Heart right ventricle (tissue), 16 donors: ENCODE results near the gene MBTPS1. TPM values are rescaled to one million over a fixed set of nuclear protein-coding genes. Genes with fewer than 3 reads are reported as not detected.
A peak's percentile ranks its signal among the peaks of the same experiment; 100 is the strongest.

Experiments used
- ATAC-seq, 8 donors: fragments of 200-7000 bp; cut with Tn5 transposase; one replicate each; pipeline ENCODE4 v1.9.1; 2020; ENCODE audit warnings: mild to moderate bottlenecking in 8 of 8, moderate library complexity in 8 of 8, moderate number of reproducible peaks in 1 of 8
- DNase-seq, 2 donors: peaks; one replicate each; pipeline ENCODE4 v3.0.0-alpha.2; 2020
- H3K27ac ChIP-seq, 10 donors: fragments of 200-600 bp; sonication (generic) in 2 of 10; one replicate each; pipeline versions ENCODE4 v1.5.0 to v1.8.0; 2020 to 2022; ENCODE audit warnings: mild to moderate bottlenecking in 3 of 10
- H3K27me3 ChIP-seq, 7 donors: fragments of 200-600 bp; one replicate each; pipeline ENCODE4 v1.8.0; 2021 to 2022; ENCODE audit warnings: mild to moderate bottlenecking in 2 of 7
- H3K36me3 ChIP-seq, 9 donors: fragments of 200-600 bp; sonication (generic) in 1 of 9; one replicate each; pipeline versions ENCODE4 v1.5.0 to v1.8.0; 2020 to 2022; ENCODE audit warnings: mild to moderate bottlenecking in 2 of 9
- H3K4me1 ChIP-seq, 9 donors: fragments of 200-600 bp; sonication (generic) in 1 of 9; one replicate each; pipeline versions ENCODE4 v1.5.0 to v1.8.0; 2020 to 2022; ENCODE audit warnings: mild to moderate bottlenecking in 4 of 9
- H3K4me3 ChIP-seq, 10 donors: fragments of 200-600 bp; sonication (generic) in 2 of 10; one replicate each; pipeline versions ENCODE4 v1.5.0 to v1.8.0; 2020 to 2022; ENCODE audit warnings: mild to moderate bottlenecking in 7 of 10, moderate library complexity in 2 of 10
- H3K9me3 ChIP-seq, 11 donors: fragments of 200-600 bp in 10 of 11; sonication (generic) in 2 of 11; one replicate each; pipeline versions ENCODE4 v1.5.0 to v1.8.0; 2013 to 2022; ENCODE audit warnings: mild to moderate bottlenecking in 2 of 11, control low read depth in 1 of 11, moderate library complexity in 1 of 11
- WGBS, 2 donors: extraction: QIAGEN DNeasy Blood & Tissue Kit; methylation state at CpG; one replicate each; pipeline ENCODE4 v1.1.7; 2013; ENCODE audit warnings: inconsistent platforms in 1 of 2; 5-methylcytosine and 5-hydroxymethylcytosine counted together
- intact Hi-C, 10 donors: fragments of 100-400 bp; cut with DNase I; formaldehyde crosslinking; loops; one replicate each; pipeline versions ENCODE4 v1.11.1 to v1.14.2; 2022
- polyA plus RNA-seq, 2 donors: library from polyadenylated mRNA; stranded (reverse); fragments of 200-250 nt; gene quantifications; one replicate each; pipeline ENCODE4 v1.2.3, GENCODE V29; 2013
- total RNA-seq, 10 donors: library from RNA; stranded (reverse); fragmentation: NEBNext Ultra II Directional in 3 of 10; extraction: Animal tissue kit (Norgen Biotek cat#: 25700) in 3 of 10; gene quantifications; one replicate each; pipeline versions ENCODE4 v1.2.1 to v1.2.4, GENCODE V29; 2021 to 2023
- TF ChIP-seq, protein P1 (sequence below), 9 donors: fragments of 200-600 bp; sonication (generic) in 2 of 9; IDR thresholded peaks; one replicate each; pipeline versions ENCODE4 v1.5.0 to v1.8.0; 2021 to 2022; ENCODE audit warnings: antibody characterized with exemption in 9 of 9, mild to moderate bottlenecking in 5 of 9, moderate library complexity in 1 of 9
- donor health status: Arrhythmogenic right ventricular cardiomyopathy.
- donor health status: ischemic (EF 13 %, LVEDD 7.1; RV severe dilation, severe dysfunction).
- donor health status: healthy with polysubstance abuse.
- donor health status: DM: no; HTN: yes; CAD: no.
- donor health status: DM: no; HTN: no; CAD: no.
- donor health status: ischemic (EF 25% LVEDD 6.9; RV normal size, moderate dysfunction).
- donor health status: ischemic (EF 25% LVEDD 5.7; RV mildly dilated, moderate dysfunction).
- donor health status: healthy.
- donor health status: DM: yes; HTN: yes; CAD: no.
- donor health status: Ischemic cardiomyopathy.
- donor health status: ischemic (EF 35%, LVEDD 5.7; RV mildly dilated, moderate dysfunction).
- donor health status: nonischemic (EF 11% LVEDD 7.7; RV severe dilation, severe dysfunction).
- donor health status: DM: yes; HTN: yes; CAD: no.
- donor health status: PGD.
- donor health status: ischemic (EF 29% LVEDD 5.4; RV normal size, mild dysfunction).
- donor health status: nonischemic (EF 23%, LVEDD 6.1; RV moderate dilation, normal function).

MBTPS1 gene
- total and polyA plus RNA-seq, 12 donors: 41.4 to 122 (median 66.0) TPM

DNA sequence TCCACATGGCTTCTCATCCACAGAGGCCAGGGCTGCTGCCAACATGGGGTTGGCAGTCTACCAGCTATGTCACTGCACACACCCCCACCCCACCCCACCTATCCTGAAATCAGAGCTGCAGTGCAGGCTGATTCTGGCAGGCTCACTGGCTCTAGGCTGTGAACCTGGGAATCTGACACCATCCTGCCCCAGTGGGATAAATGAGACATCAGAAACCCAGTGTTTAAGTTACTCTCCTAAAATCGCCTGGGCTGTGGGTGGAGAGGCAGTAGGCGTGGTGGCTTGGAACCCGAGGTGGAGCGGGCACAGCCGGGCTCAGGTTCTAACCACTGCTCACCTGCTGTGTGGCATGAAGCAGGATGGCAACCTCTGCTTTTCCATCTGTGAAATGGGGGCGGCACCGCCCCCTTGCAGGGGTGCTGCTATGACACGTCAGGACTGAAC lies 79.7 kb downstream of the MBTPS1 start:
- 92 to 93% methylated on average over 8 of the region's 8 CpGs for WGBS, 2 donors
- DNase-seq: no peak

DNA sequence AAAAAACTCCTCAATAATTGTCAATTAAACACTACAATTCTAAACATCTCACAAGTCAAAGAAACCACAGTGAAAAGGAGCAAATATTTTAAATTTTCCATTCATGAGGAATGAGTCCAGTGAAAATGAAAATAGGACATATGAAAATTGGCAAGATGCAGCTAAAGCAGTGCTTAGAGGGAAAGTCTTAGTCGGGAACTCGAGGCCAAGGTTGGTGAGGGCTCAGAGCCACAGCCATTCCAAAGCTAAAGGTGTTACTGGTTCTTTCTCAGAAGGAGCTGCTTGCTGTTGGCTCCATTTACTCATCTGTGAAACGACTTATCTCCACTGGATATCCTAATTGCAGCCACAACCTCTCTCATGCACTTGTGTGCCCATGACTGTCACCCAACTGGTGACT lies 80.6 kb downstream of the MBTPS1 start:
- 74 to 87% methylated on average over 3 of the region's 3 CpGs for WGBS, 2 donors

More for the DNA sequence above, 79.7 kb downstream of the MBTPS1 start:
- TF ChIP-seq, protein P1, sequence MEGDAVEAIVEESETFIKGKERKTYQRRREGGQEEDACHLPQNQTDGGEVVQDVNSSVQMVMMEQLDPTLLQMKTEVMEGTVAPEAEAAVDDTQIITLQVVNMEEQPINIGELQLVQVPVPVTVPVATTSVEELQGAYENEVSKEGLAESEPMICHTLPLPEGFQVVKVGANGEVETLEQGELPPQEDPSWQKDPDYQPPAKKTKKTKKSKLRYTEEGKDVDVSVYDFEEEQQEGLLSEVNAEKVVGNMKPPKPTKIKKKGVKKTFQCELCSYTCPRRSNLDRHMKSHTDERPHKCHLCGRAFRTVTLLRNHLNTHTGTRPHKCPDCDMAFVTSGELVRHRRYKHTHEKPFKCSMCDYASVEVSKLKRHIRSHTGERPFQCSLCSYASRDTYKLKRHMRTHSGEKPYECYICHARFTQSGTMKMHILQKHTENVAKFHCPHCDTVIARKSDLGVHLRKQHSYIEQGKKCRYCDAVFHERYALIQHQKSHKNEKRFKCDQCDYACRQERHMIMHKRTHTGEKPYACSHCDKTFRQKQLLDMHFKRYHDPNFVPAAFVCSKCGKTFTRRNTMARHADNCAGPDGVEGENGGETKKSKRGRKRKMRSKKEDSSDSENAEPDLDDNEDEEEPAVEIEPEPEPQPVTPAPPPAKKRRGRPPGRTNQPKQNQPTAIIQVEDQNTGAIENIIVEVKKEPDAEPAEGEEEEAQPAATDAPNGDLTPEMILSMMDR (IDR thresholded peaks at IDR 0.05): no peak
- H3K27ac ChIP-seq: no peak overlapping the region
- H3K4me3 ChIP-seq: no peak overlapping the region
- intact Hi-C loops: no loop called here
- no peaks in the 10 kb centered on the region for H3K4me1 ChIP-seq
- peak in 5 of 8 donors; percentile 34 to 65 (median 50) for ATAC-seq
- H3K27me3 ChIP-seq: peaks cover 0 to 17% (median 0%) of the 10 kb centered on the region in 7 donors
- peaks cover 0 to 14% (median 7%) of the 10 kb centered on the region in 11 donors for H3K9me3 ChIP-seq
- H3K36me3 ChIP-seq: no peaks in the 10 kb centered on the region

DNA sequence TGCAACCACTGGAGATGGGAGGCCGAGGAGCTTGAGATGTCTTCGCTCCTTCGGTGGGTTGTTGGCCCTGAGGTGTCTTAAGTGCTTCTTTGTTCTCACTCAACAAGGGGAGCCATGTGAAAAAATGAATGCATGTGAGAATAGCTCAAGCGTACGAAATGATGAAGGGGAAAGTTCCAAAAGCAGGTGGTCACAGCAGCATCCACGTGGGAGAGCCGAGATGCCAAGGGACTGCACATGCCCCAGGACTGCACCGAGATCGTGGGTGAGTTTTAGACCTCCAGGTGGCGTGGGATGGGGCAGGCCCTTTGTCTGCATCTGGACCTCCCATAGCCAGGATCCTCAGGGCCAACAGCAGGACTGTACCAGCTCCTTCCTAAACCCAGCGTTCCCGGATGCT lies 82.2 kb downstream of the MBTPS1 start:
- Histone ChIP-seq H3K36me3 (no peaks in the 10 kb centered on the region), H3K9me3 (peaks cover 0 to 14% (median 7%) of the 10 kb centered on the region in 11 donors), H3K27ac (no peak overlapping the region), H3K27me3 (peaks cover 0 to 20% (median 0%) of the 10 kb centered on the region in 7 donors), H3K4me3 (no peak overlapping the region), H3K4me1 (no peaks in the 10 kb centered on the region)
- WGBS, 2 donors: 91 to 92% methylated on average over 12 of the region's 12 CpGs
- DNase-seq (no peak), ATAC-seq (no peak)
- intact Hi-C loops: no loop called here
- TF ChIP-seq, protein P1 (IDR thresholded peaks at IDR 0.05): no peak

More for the DNA sequence above, 80.6 kb downstream of the MBTPS1 start:
- ATAC-seq (no peak), DNase-seq (no peak)
- Histone ChIP-seq H3K36me3 (no peaks in the 10 kb centered on the region), H3K4me1 (no peaks in the 10 kb centered on the region), H3K27ac (no peak overlapping the region), H3K9me3 (peaks cover 0 to 14% (median 7%) of the 10 kb centered on the region in 11 donors), H3K27me3 (peaks cover 0 to 25% (median 0%) of the 10 kb centered on the region in 7 donors), H3K4me3 (no peak overlapping the region)
- TF ChIP-seq, protein P1 (IDR thresholded peaks at IDR 0.05): no peak
- intact Hi-C loops: no loop called here

DNA sequence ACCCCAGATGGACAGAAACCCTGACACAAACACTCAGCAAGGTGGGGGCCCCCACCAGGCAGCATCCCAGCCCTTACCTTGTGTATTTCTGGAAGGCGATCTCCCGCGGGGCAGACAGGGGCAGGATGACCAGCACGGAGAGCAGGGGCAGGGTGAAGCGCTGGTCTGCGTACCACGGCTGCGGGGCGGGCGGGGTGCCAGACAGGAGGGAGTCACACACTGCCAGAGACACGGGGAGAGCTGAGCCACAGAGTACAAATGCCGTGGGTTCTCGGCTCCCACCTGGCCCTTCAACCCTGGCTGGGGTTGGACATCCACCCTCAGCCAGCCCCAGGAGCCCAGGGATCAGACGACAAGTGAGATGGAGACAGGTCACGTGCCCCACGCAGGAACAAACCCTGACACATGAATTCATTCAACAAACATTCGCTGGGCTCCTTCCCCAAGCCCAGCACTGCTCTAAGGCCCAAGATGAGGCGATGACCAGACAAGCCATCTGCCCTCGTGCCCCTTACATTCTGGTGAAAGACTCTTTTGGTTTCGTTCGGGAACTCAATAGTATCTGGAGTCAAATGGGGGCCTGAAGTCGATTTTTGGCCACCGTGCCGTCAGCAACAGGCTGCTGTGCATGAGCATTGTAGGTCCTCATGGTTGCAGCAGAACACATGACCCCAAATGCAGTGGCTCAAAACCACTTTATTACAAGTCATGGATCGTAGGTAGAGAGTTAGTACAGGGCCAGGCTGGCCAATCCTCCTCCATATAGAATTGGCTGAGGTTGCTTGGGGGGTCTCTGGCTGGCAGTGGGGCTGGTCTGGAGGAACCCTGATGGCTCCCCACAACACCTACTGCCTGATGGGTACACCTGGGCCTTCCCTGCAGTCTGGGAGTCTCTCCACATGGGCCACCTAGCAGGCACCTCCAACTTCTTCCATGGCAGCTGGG lies 83.2 kb downstream of the MBTPS1 start:
- ATAC-seq (no peak), DNase-seq (no peak)
- Histone ChIP-seq H3K27me3 (peaks cover 0 to 20% (median 0%) of the 10 kb centered on the region in 7 donors), H3K36me3 (no peaks in the 10 kb centered on the region), H3K27ac (no peak overlapping the region), H3K9me3 (peaks cover 0 to 14% (median 7%) of the 10 kb centered on the region in 11 donors), H3K4me1 (peaks cover 0 to 7% (median 0%) of the 10 kb centered on the region in 9 donors), H3K4me3 (no peak overlapping the region)
- intact Hi-C loops: no loop called here
- TF ChIP-seq, protein P1 (IDR thresholded peaks at IDR 0.05): no peak
- 84 to 86% methylated on average over 25 of the region's 25 CpGs for WGBS, 2 donors
